Spleen (tissue), 13 donors: ENCODE results near the gene ASB14. TPM values are rescaled to one million over a fixed set of nuclear protein-coding genes. Genes with fewer than 3 reads are reported as not detected.
"Not testable (repeated sequence)": the region's sequence is repeated elsewhere in the genome, so short reads cannot be mapped to it uniquely, and the experiment has no call there.

ENCODE experiments used
- DNase-seq: peaks from one replicate; pipeline ENCODE4 v3.0.0-alpha.2; 2020
- H3K27ac ChIP-seq, 8 donors: fragments of 200-600 bp; sonication (generic) in 7 of 8; 1 replicate in 4 of 8; 2 replicates in 4 of 8; pipeline versions ENCODE4 v1.5.0 to v1.8.0; 2016 to 2021; ENCODE audit warnings: inconsistent platforms in 4 of 8, mild to moderate bottlenecking in 4 of 8, moderate library complexity in 1 of 8
- H3K27me3 ChIP-seq, 7 donors: fragments of 200-600 bp; sonication (generic) in 6 of 7; replicated peaks in 1 of 7; 1 replicate in 4 of 7; 2 replicates in 3 of 7; pipeline versions ENCODE4 v1.5.0 to v1.8.0; 2016 to 2021; ENCODE audit warnings: inconsistent platforms in 3 of 7, mild to moderate bottlenecking in 1 of 7
- H3K36me3 ChIP-seq, 6 donors: fragments of 200-600 bp; sonication (generic) in 5 of 6; 1 replicate in 4 of 6; 2 replicates in 2 of 6; pipeline versions ENCODE4 v1.5.0 to v1.8.0; 2016 to 2021; ENCODE audit warnings: inconsistent platforms in 2 of 6
- H3K4me1 ChIP-seq, 6 donors: fragments of 200-600 bp; sonication (generic) in 5 of 6; 1 replicate in 3 of 6; 2 replicates in 3 of 6; pipeline versions ENCODE4 v1.5.0 to v1.8.0; 2016 to 2021; ENCODE audit warnings: inconsistent platforms in 3 of 6
- H3K4me3 ChIP-seq, 8 donors: fragments of 200-600 bp; sonication (generic) in 7 of 8; 1 replicate in 4 of 8; 2 replicates in 4 of 8; pipeline versions ENCODE4 v1.5.0 to v1.8.0; 2016 to 2021; ENCODE audit warnings: inconsistent platforms in 4 of 8, mild to moderate bottlenecking in 4 of 8, moderate library complexity in 2 of 8
- H3K9me3 ChIP-seq, 8 donors: fragments of 200-600 bp; sonication (generic) in 7 of 8; 1 replicate in 4 of 8; 2 replicates in 4 of 8; pipeline versions ENCODE4 v1.5.0 to v1.8.0; 2016 to 2021; ENCODE audit warnings: inconsistent platforms in 4 of 8
- CTCF ChIP-seq, 11 experiments: fragments of 200-600 bp in 7 of 11; fragments of 450-650 bp in 4 of 11; sonication (generic) in 4 of 11; IDR thresholded peaks in 8 of 11; conservative IDR thresholded peaks in 3 of 11; 1 replicate in 7 of 11; 2 replicates in 4 of 11; pipeline versions ENCODE4 v1.4.0 to v1.8.0; 2016 to 2021; ENCODE audit warnings: antibody characterized with exemption in 11 of 11, inconsistent platforms in 4 of 11, mild to moderate bottlenecking in 1 of 11
- POLR2A ChIP-seq, 3 donors: fragments of 450-650 bp; IDR thresholded peaks; one replicate each; pipeline ENCODE4 v1.5.1; 2017; ENCODE audit warnings: antibody characterized with exemption in 3 of 3, mild to moderate bottlenecking in 1 of 3
- POLR2AphosphoS5 ChIP-seq, 3 donors: sonication (generic); formaldehyde crosslinking; IDR thresholded peaks; one replicate each; pipeline ENCODE4 v1.5.1; 2017; ENCODE audit warnings: antibody characterized with exemption in 3 of 3
- WGBS, 5 donors: extraction: QIAGEN DNeasy Blood & Tissue Kit in 3 of 5; methylation state at CpG; one replicate each; pipeline versions ENCODE4 v1.1.5 to v1.1.7; 2013 to 2018; 5-methylcytosine and 5-hydroxymethylcytosine counted together
- intact Hi-C: fragments of 100-400 bp; cut with DNase I; formaldehyde crosslinking; loops from one replicate; pipeline ENCODE4 v1.15.0; 2023; ENCODE audit warnings: low total_unique reads
- long read RNA-seq, 2 donors: transcript quantifications; one replicate each; lab custom pipeline, GENCODE V29; 2026
- polyA plus RNA-seq, 3 donors: library from polyadenylated mRNA; stranded (reverse); fragments of 200-250 nt; gene quantifications; one replicate each; pipeline ENCODE4 v1.2.1, GENCODE V29; 2013
- total RNA-seq, 7 donors: library from RNA; depleted of rRNA in 3 of 7; stranded (reverse); fragments of >200 nt in 3 of 7; fragmentation: NEBNext Ultra II Directional in 4 of 7; extraction: Animal tissue kit (Norgen Biotek cat#: 25700) in 4 of 7; gene quantifications; one replicate each; pipeline versions ENCODE4 v1.1.0 to v1.2.1, GENCODE V29; 2016 to 2021
- donor health status: healthy with polysubstance abuse.
- donor health status: DM: no; HTN: no; CAD: no; lungs with moderate emphysema.
- donor health status: DM: no; HTN: no; CAD: no.
- donor health status: Bipolar disorder and iron deficiency.
- donor health status: healthy.
- donor health status: DM: no; HTN: no; CAD: no.
- donor health status: DM: yes; HTN: yes; CAD: no.

Gene ASB14
- not detected for total RNA-seq
- under 1 TPM in 1 of 3 donors, not detected in 2; 0.07 TPM for polyA plus RNA-seq
- long read RNA-seq, donor 1, result 0 reads
- long read RNA-seq, donor 2, result 0 reads

GRCh38 chr3:57292159-57292896 lies at the start of gene ASB14:
TSS of gene ASB14 (minus strand) at chr3:57292685. CDS start at chr3:57292033, 652 bp downstream.
- intact Hi-C loops, result no loop called here
- WGBS, 5 donors, result 83 to 97% (median 93%) methylated on average over 1 of the region's 1 CpG
- no peaks in the 10 kb centered on the region for H3K36me3 ChIP-seq
- H3K4me1 ChIP-seq, result no peaks in the 10 kb centered on the region
- no peak for DNase-seq
- no peaks in the 10 kb centered on the region for H3K9me3 ChIP-seq
- peaks cover 0 to 7% (median 0%) of the 10 kb centered on the region in 7 donors for H3K27me3 ChIP-seq
- TF ChIP-seq POLR2AphosphoS5 (IDR thresholded peaks at IDR 0.05), result no peak
- TF ChIP-seq CTCF (IDR thresholded peaks at IDR 0.05 in 8 of 11, conservative IDR thresholded peaks at IDR 0.05 in 3 of 11), result no peak
- TF ChIP-seq POLR2A (IDR thresholded peaks at IDR 0.05), result no peak
- no peak within 1 kb of the TSS for H3K4me3 ChIP-seq
- H3K27ac ChIP-seq, result no peak within 1 kb of the TSS

GRCh38 chr3:57339071-57339642 lies 46.7 kb upstream of the ASB14 start:
- H3K27me3 ChIP-seq, H3K4me3 ChIP-seq, intact Hi-C loops, H3K27ac ChIP-seq, DNase-seq, H3K36me3 ChIP-seq, H3K9me3 ChIP-seq, H3K4me1 ChIP-seq: not testable (repeated sequence)
- 54 to 85% (median 78%) methylated on average over 4 to 7 of the region's 7 CpGs for WGBS, 5 donors

GRCh38 chr3:57338272-57339070 lies 46.0 kb upstream of the ASB14 start:
- H3K9me3 ChIP-seq, H3K4me1 ChIP-seq, H3K36me3 ChIP-seq, intact Hi-C loops, H3K27ac ChIP-seq, DNase-seq, H3K4me3 ChIP-seq, H3K27me3 ChIP-seq: not testable (repeated sequence)
- WGBS, 5 donors, result 93 to 98% (median 97%) methylated on average over 23 to 40 of the region's 40 CpGs

- no peak overlapping the region for H3K27ac ChIP-seq
- intact Hi-C loops, result no loop called here
- no peak for TF ChIP-seq POLR2AphosphoS5 (IDR thresholded peaks at IDR 0.05)
- no peak for TF ChIP-seq CTCF (IDR thresholded peaks at IDR 0.05 in 8 of 11, conservative IDR thresholded peaks at IDR 0.05 in 3 of 11)
- no peak for TF ChIP-seq POLR2A (IDR thresholded peaks at IDR 0.05)
- no peaks in the 10 kb centered on the region for H3K27me3 ChIP-seq
- no peaks in the 10 kb centered on the region for H3K4me1 ChIP-seq
- H3K4me3 ChIP-seq, result no peak overlapping the region
- H3K9me3 ChIP-seq, result peaks cover 0 to 5% (median 0%) of the 10 kb centered on the region in 8 donors
- WGBS, 5 donors, result 78 to 89% (median 86%) methylated on average over 5 of the region's 5 CpGs
- no peaks in the 10 kb centered on the region for H3K36me3 ChIP-seq
- no peak for DNase-seq
Observed at GRCh38 chr3:57335283-57335938, 42.9 kb upstream of the ASB14 start.
